ENCODE measurements around the gene RIN2. TPM values are rescaled to one million over a fixed set of nuclear protein-coding genes. Genes with fewer than 3 reads are reported as not detected.

Gene RIN2
- total RNA-seq, 1 donor from 2014 or later = 21.2 TPM

DNA sequence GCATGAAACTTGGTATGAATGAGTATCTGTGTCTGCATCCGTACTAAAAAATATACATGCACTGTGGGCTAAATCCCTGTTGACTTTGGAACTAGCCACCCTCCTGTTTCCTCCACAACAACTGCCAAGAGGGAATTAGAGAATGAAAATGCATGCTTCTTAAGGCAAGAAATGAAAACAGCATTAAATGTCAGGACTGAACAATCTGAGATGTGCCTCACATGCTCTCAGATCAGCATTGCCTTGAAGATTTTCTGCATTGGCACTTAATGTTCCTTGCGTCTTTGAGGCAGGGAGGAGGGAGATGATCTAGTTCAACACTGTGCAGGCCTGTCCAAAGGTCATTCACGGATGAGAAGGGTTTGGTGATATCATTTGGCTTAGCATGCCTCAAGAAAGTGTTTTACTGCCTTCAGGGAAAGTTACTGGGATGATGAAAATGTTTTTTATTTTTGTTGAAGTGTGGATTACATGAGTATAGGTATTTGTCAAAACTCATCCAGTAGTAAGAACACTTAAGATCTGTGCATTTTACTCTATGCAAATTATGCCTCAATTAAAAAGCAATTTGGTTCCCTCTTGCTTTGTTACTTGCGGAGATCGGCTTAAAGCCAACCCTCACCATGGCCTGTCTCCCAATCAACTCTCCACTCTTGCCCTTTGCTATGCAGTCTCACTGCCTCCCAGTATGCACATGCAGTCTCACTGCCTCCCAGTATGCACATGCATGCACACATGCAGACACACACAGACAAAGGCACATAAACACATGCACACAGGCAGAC is 47.5 kb upstream of the RIN2 start:
- no peak overlapping the region for H3K4me3 Mint-ChIP-seq (ENCODE audit: unreplicated experiment)
- no peaks in the 10 kb centered on the region for H3K9me3 ChIP-seq (ENCODE audit: insufficient read depth, low read depth, low read length)
- no peak for TF ChIP-seq EZH2 (IDR thresholded peaks at IDR 0.05; ENCODE audit: insufficient read depth, low read length)
- TF ChIP-seq, protein P1, sequence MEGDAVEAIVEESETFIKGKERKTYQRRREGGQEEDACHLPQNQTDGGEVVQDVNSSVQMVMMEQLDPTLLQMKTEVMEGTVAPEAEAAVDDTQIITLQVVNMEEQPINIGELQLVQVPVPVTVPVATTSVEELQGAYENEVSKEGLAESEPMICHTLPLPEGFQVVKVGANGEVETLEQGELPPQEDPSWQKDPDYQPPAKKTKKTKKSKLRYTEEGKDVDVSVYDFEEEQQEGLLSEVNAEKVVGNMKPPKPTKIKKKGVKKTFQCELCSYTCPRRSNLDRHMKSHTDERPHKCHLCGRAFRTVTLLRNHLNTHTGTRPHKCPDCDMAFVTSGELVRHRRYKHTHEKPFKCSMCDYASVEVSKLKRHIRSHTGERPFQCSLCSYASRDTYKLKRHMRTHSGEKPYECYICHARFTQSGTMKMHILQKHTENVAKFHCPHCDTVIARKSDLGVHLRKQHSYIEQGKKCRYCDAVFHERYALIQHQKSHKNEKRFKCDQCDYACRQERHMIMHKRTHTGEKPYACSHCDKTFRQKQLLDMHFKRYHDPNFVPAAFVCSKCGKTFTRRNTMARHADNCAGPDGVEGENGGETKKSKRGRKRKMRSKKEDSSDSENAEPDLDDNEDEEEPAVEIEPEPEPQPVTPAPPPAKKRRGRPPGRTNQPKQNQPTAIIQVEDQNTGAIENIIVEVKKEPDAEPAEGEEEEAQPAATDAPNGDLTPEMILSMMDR (IDR thresholded peaks at IDR 0.05; ENCODE audit: insufficient read depth, low read depth, low read length) = no peak
- H3K36me3 ChIP-seq (ENCODE audit: insufficient read depth, low read length) = no peaks in the 10 kb centered on the region
- peaks cover 2% of the 10 kb centered on the region for H3K9me3 Mint-ChIP-seq (ENCODE audit: unreplicated experiment)
- H3K4me3 ChIP-seq (ENCODE audit: insufficient read depth, low read depth, low read length) = no peak overlapping the region
- H2AFZ ChIP-seq (ENCODE audit: low read depth, low read length) = no peak overlapping the region
- H3K27me3 ChIP-seq (ENCODE audit: insufficient read depth, low read length) = peaks cover 7% of the 10 kb centered on the region
- H3K4me2 ChIP-seq (ENCODE audit: low read length) = no peak overlapping the region
- H3K27ac Mint-ChIP-seq (ENCODE audit: unreplicated experiment) = no peak overlapping the region
- no peaks in the 10 kb centered on the region for H3K4me1 Mint-ChIP-seq (ENCODE audit: low read depth, unreplicated experiment)
- H4K20me1 ChIP-seq (ENCODE audit: insufficient read depth, low read length) = no peaks in the 10 kb centered on the region
- H3K27ac ChIP-seq (ENCODE audit: low read depth, low read length) = no peak overlapping the region
- FAIRE-seq (no peak), DNase-seq (ENCODE audit: low read depth) (no peak)
- H3K36me3 Mint-ChIP-seq (ENCODE audit: low read depth, unreplicated experiment) = no peaks in the 10 kb centered on the region
- H3K27me3 Mint-ChIP-seq (ENCODE audit: low read depth, unreplicated experiment) = peaks cover 3% of the 10 kb centered on the region
- no peak overlapping the region for H3K9ac ChIP-seq (ENCODE audit: low read length)
- H3K4me1 ChIP-seq (ENCODE audit: insufficient read depth, low read length) = no peaks in the 10 kb centered on the region
- H3K79me2 ChIP-seq (ENCODE audit: insufficient read depth, low read length) = no peaks in the 10 kb centered on the region

DNA sequence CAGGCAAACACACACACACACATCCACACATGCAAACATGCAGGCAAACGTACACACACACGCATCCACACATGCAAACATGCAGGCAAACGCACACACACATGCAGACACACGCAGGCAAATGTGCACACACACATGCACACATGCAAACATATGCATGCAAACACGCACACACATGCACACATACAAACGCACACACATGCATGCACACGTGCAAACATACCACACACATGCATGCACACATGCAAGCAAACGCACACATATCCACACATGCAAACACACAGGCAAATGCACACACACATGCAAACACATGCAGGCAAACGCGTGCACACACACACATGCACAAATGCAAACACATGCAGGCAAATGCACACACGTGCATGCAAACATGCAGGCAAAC is 46.9 kb upstream of the RIN2 start:
- peaks cover 7% of the 10 kb centered on the region for H3K27me3 ChIP-seq (ENCODE audit: insufficient read depth, low read length)
- no peak for FAIRE-seq
- no peak for DNase-seq (ENCODE audit: low read depth)
- no peaks in the 10 kb centered on the region for H3K9me3 ChIP-seq (ENCODE audit: insufficient read depth, low read depth, low read length)
- no peaks in the 10 kb centered on the region for H3K4me1 ChIP-seq (ENCODE audit: insufficient read depth, low read length)
- H3K27ac ChIP-seq (ENCODE audit: low read depth, low read length) = no peak overlapping the region
- TF ChIP-seq, protein P1 (IDR thresholded peaks at IDR 0.05; ENCODE audit: insufficient read depth, low read depth, low read length) = no peak
- TF ChIP-seq EZH2 (IDR thresholded peaks at IDR 0.05; ENCODE audit: insufficient read depth, low read length) = no peak
- Mint-ChIP-seq H3K27ac (ENCODE audit: unreplicated experiment) (no peak overlapping the region), H3K36me3 (ENCODE audit: low read depth, unreplicated experiment) (no peaks in the 10 kb centered on the region), H3K27me3 (ENCODE audit: low read depth, unreplicated experiment) (peaks cover 3% of the 10 kb centered on the region), H3K4me1 (ENCODE audit: low read depth, unreplicated experiment) (no peaks in the 10 kb centered on the region), H3K4me3 (ENCODE audit: unreplicated experiment) (no peak overlapping the region), H3K9me3 (ENCODE audit: unreplicated experiment) (peaks cover 2% of the 10 kb centered on the region)
- H3K79me2 ChIP-seq (ENCODE audit: insufficient read depth, low read length) = no peaks in the 10 kb centered on the region
- no peaks in the 10 kb centered on the region for H3K36me3 ChIP-seq (ENCODE audit: insufficient read depth, low read length)
- no peak overlapping the region for H3K4me3 ChIP-seq (ENCODE audit: insufficient read depth, low read depth, low read length)
- H4K20me1 ChIP-seq (ENCODE audit: insufficient read depth, low read length) = no peaks in the 10 kb centered on the region
- H3K4me2 ChIP-seq (ENCODE audit: low read length) = no peak overlapping the region
- H3K9ac ChIP-seq (ENCODE audit: low read length) = no peak overlapping the region
- no peak overlapping the region for H2AFZ ChIP-seq (ENCODE audit: low read depth, low read length)

DNA sequence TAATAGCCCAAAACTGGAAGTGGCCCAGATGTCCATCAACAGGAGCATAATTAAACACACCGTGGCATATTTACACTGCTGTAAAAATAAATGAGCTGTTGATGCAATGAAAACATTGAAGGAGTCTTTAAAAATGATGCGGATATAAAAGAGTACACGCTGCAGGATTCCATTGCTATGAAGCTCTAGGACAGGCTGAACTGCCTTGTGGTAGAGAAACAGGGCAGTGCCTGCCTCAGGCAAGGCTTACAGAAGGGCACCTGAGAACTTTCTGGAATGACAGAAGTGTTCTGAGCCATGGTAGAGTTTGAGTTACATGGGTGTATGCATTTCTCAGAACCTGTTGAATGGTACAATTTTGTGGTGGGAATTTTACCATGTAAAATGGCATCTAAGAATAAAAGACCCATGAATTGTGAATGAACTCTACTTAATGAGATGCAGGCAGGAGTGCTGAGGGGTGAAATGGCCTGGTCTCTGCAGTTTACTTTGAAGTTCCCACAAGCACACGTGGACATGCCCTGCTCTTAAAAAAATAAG is 45.3 kb upstream of the RIN2 start:
- Mint-ChIP-seq H3K4me1 (ENCODE audit: low read depth, unreplicated experiment) (no peaks in the 10 kb centered on the region), H3K27ac (ENCODE audit: unreplicated experiment) (no peak overlapping the region), H3K27me3 (ENCODE audit: low read depth, unreplicated experiment) (peaks cover 3% of the 10 kb centered on the region), H3K9me3 (ENCODE audit: unreplicated experiment) (peaks cover 6% of the 10 kb centered on the region), H3K36me3 (ENCODE audit: low read depth, unreplicated experiment) (no peaks in the 10 kb centered on the region), H3K4me3 (ENCODE audit: unreplicated experiment) (no peak overlapping the region)
- Histone ChIP-seq H3K4me2 (ENCODE audit: low read length) (no peak overlapping the region), H3K9me3 (ENCODE audit: insufficient read depth, low read depth, low read length) (no peaks in the 10 kb centered on the region), H3K79me2 (ENCODE audit: insufficient read depth, low read length) (no peaks in the 10 kb centered on the region), H3K27me3 (ENCODE audit: insufficient read depth, low read length) (peaks cover 10% of the 10 kb centered on the region), H4K20me1 (ENCODE audit: insufficient read depth, low read length) (no peaks in the 10 kb centered on the region), H3K4me3 (ENCODE audit: insufficient read depth, low read depth, low read length) (no peak overlapping the region), H3K9ac (ENCODE audit: low read length) (no peak overlapping the region), H3K27ac (ENCODE audit: low read depth, low read length) (no peak overlapping the region), H2AFZ (ENCODE audit: low read depth, low read length) (no peak overlapping the region), H3K36me3 (ENCODE audit: insufficient read depth, low read length) (no peaks in the 10 kb centered on the region), H3K4me1 (ENCODE audit: insufficient read depth, low read length) (no peaks in the 10 kb centered on the region)
- no peak for DNase-seq (ENCODE audit: low read depth)
- no peak for TF ChIP-seq EZH2 (IDR thresholded peaks at IDR 0.05; ENCODE audit: insufficient read depth, low read length)
- TF ChIP-seq, protein P1 (IDR thresholded peaks at IDR 0.05; ENCODE audit: insufficient read depth, low read depth, low read length) = no peak
- FAIRE-seq = no peak

Measured in astrocyte (in vitro differentiated cells and primary cell).